GM18873 (cell line): ENCODE results near the gene ANKK1.

ENCODE experiments used
- ATAC-seq: cut with Tn5 transposase; IDR thresholded peaks from one replicate; pipeline ENCODE4 v1.9.1; 2021; ENCODE audit warnings: mild to moderate bottlenecking, moderate library complexity, moderate number of reproducible peaks; ENCODE audit not compliant: unreplicated experiment, low FRiP score

ANKK1 gene

GRCh38 chr11:113408206-113408605, 20.6 kb downstream of the ANKK1 start:
- ATAC-seq, result no peak

GRCh38 chr11:113408887-113409286, 21.3 kb downstream of the ANKK1 start:
- no peak for ATAC-seq

- no peak for ATAC-seq
These were observed 21.9 kb downstream of the ANKK1 start for GRCh38 chr11:113409526-113409925.

GRCh38 chr11:113410414-113411135, 23.0 kb downstream of the ANKK1 start:
- ATAC-seq, result no peak

GRCh38 chr11:113411536-113411935, 24.0 kb downstream of the ANKK1 start:
- no peak for ATAC-seq

GRCh38 chr11:113412675-113413074, 25.1 kb downstream of the ANKK1 start:
- ATAC-seq, result no peak

GRCh38 chr11:113415343-113415742, 27.8 kb downstream of the ANKK1 start:
- ATAC-seq, result no peak

- no peak for ATAC-seq
These were observed 29.8 kb downstream of the ANKK1 start for GRCh38 chr11:113417428-113417827.

- ATAC-seq, result no peak
These were observed 31.9 kb downstream of the ANKK1 start for GRCh38 chr11:113419454-113420003.

- ATAC-seq, result no peak
These were observed 33.2 kb downstream of the ANKK1 start for GRCh38 chr11:113420808-113421207.

GRCh38 chr11:113426686-113427085, 39.1 kb downstream of the ANKK1 start:
- no peak for ATAC-seq

GRCh38 chr11:113431746-113432145, 44.2 kb downstream of the ANKK1 start:
- ATAC-seq, result no peak

- ATAC-seq, result no peak
These were observed 47.8 kb downstream of the ANKK1 start for GRCh38 chr11:113435190-113435968.

GRCh38 chr11:113436672-113437252, 49.2 kb downstream of the ANKK1 start:
- no peak for ATAC-seq

GRCh38 chr11:113440816-113441215, 53.2 kb downstream of the ANKK1 start:
- no peak for ATAC-seq

- ATAC-seq, result no peak
These were observed 57.0 kb downstream of the ANKK1 start for GRCh38 chr11:113444502-113445123.

- no peak for ATAC-seq
These were observed 58.5 kb downstream of the ANKK1 start for GRCh38 chr11:113446112-113446511.

GRCh38 chr11:113446938-113447337, 59.4 kb downstream of the ANKK1 start:
- ATAC-seq, result no peak

GRCh38 chr11:113447621-113448315, 60.2 kb downstream of the ANKK1 start:
- ATAC-seq, result no peak

GRCh38 chr11:113448316-113448677, 60.7 kb downstream of the ANKK1 start:
- ATAC-seq, result no peak
